ENCODE data around the gene GRK5.

- TF ChIP-seq CTCF (IDR thresholded peaks at IDR 0.05) (no peak), POLR2A (IDR thresholded peaks at IDR 0.05) (no peak)
Observed at GRCh38 chr10:119296703-119297102, 89.3 kb downstream of the GRK5 start.

Data from right lobe of liver (tissue), 4 donors.